HG03039 (cell line): ENCODE results near the gene BPGM.
"Not testable (repeated sequence)": the region's sequence is repeated elsewhere in the genome, so short reads cannot be mapped to it uniquely, and the experiment has no call there.

Experiments
- ATAC-seq: cut with Tn5 transposase; IDR thresholded peaks from one replicate; pipeline ENCODE4 v1.9.1; 2021; ENCODE audit warnings: mild to moderate bottlenecking, moderate library complexity; ENCODE audit not compliant: unreplicated experiment

Gene BPGM

DNA sequence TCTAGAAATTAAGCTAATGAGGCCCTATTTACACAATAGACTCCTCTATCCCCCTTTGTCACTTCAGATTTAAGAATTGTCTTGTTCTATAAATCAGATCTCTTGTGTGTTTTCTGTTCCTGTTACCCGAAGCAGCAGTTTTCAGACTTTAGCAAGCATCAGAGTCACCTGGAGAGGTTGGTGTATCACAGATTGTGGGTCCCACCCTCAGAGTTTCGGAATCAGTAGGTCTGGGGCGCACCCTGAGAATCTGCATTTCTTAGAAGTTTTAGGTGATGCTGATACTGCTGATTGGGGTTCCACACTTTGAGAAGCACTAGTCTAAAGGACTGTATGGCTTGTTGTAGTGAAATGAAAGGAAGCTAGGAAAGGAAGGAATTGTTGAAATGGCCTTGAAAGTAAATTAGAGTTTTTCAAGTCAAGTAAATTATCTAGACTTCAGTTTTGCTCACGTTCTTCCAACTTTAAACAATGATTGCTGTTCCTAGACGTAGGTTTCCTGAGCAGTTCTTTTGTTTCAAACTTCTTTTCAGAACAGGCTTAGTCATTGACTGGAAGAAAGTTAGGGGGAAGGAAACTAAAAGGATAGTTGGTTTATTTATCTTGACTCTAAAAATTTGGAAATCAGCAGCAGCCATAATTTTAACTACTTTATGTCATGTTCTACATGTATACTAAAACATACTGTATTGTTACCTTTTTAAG is 15.7 kb downstream of the BPGM start:
- ATAC-seq: no peak

DNA sequence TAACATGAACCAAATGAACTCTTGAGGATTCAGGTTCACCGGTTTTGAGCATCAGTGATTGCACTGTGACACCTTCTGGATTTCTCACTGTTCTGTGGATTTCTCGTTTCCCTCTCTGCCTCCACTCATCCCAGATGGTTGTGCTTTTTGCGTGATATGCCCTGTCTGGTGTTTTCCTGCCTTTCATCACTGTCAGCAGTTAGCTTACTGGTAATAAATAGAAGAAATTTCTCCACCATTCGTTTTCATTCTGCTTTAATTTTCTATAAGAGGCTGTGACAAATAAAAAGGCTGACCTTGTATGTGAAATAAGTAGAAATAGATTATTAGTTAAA is 16.2 kb downstream of the BPGM start:
- no peak for ATAC-seq

- ATAC-seq: not testable (repeated sequence)
Observed at GRCh38 chr7:134665045-134665444, 18.4 kb downstream of the BPGM start.

DNA sequence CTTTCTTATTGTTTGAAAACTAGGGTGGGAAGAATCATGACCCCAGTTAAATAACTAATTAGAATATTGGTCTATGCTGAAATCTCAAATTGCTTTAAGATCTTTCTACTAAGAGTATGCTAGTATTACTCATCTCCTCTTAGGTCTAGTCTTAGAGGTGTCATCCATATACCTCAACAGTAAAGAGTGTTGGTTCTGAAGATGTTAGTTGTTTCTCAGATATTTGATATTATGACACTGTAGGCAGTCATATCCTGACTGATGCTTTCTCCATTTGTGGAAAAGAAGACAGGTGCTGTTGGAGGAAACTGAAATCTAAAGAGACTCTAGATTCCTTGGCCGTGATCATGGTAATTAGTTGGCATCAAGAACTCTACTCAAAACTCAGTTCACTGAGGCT is 21.2 kb downstream of the BPGM start:
- ATAC-seq: no peak

- no peak for ATAC-seq
Observed at GRCh38 chr7:134669388-134669787, 22.7 kb downstream of the BPGM start.

- no peak for ATAC-seq
Observed at GRCh38 chr7:134669845-134670373, 23.3 kb downstream of the BPGM start.

GRCh38 chr7:134671609-134672008 is 25.0 kb downstream of the BPGM start:
- ATAC-seq: no peak

DNA sequence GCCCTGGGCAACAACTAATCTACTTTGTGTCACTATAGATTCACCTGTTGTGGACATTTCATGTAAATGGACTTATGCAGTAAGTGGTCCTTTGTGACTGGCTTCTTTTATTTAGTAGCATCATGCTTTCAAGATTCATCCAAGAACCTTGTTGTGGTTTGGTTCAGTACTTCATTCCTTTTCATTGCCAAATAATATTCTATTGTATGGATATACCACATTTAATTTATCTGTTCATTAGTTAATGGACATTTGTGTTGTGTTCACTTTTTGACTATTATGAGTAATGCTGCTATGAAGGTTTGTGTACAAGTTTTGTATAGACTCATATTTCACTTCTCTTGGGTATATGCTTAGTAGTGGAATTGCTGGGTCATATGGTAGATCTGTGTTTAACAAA is 27.8 kb downstream of the BPGM start:
- ATAC-seq: no peak

GRCh38 chr7:134676743-134677142 is 30.1 kb downstream of the BPGM start:
- ATAC-seq: no peak

GRCh38 chr7:134678115-134678514 is 31.5 kb downstream of the BPGM start:
- ATAC-seq: no peak

- ATAC-seq: no peak
Observed at GRCh38 chr7:134679006-134679405, 32.4 kb downstream of the BPGM start.

GRCh38 chr7:134684165-134684564 is 37.5 kb downstream of the BPGM start:
- no peak for ATAC-seq

- ATAC-seq: no peak
Observed at GRCh38 chr7:134685250-134685649, 38.6 kb downstream of the BPGM start.

- no peak for ATAC-seq
Observed at GRCh38 chr7:134686786-134687185, 40.1 kb downstream of the BPGM start.

DNA sequence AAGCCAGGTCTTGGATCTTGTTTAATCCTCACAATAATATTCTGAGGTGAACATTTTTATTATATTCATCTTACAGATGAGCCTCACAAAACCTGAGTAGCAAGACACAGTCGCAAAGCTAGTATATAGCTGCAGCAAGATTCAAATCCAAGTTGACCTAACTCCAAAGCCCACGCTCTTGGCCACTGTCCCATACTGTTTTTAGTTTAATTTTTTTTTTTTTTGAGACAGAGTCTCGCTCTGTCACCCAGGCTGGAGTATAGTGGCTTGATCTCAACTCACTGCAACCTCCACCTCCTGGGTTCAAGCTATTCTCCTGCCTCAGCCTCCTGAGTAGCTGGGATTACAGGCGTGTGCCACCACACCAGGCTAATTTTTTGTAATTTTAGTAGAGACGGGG is 42.9 kb downstream of the BPGM start:
- ATAC-seq: not testable (repeated sequence)

DNA sequence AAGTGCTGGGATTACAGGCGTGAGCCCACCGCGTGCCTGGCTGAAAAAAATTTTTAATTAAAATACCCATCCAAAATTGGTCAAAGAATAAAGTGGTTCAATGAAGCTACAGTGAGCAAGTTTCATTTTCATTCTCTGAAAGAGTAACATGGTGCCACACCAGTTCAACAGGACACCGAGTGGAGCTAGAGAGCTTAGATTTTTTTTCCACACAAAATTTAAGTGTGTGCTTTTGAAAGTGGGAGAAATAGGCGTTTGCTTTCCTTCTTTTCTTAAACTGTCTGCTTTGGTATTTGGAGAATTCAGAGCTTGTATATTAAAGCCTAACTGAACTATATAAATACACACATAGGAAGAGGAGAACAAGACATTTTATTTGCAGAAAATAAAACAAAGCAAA is 43.4 kb downstream of the BPGM start:
- no peak for ATAC-seq

DNA sequence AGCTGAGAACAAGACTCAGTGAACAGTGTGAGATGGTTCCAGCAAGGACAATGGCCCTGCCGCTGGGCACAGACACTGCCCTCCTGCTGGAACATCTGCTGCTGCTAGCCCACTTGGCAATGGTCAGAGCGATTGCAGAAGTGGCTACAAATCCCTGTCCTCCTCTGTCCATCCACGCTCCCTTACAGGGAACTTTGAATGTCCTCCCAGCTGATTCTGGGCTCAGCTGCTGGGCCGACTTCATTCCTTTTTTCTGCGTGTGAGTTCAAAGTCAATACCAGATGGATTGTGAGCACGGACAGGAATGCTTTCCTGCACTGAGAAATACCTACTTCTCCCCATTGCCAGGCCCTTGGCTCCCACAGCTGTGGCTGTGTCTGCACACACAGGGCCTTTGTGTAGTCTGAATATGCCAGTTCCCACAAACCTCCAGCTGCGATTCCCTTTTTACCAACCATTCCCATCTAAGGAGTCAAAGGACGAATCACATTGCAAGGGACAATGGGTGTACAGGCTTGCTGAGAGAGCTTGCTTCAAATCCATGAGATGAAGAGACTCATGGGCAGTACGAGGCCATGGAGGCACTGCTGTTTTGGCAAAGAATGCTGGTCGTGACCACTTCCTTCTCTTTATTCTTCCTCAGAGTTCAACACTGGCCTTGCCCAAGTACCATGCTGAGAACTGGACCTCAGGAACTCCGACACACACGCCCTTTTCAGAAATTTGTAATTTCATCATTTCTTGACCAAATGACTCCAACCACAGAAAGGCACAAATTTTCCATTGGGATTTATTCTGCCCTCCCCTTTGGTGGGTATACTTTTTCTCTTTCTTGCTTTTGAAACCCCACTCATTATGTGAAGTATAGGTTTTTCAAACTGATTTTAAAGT is 44.2 kb downstream of the BPGM start:
- no peak for ATAC-seq

- no peak for ATAC-seq
Observed at GRCh38 chr7:134691546-134692343, 45.1 kb downstream of the BPGM start.

GRCh38 chr7:134692344-134692705 is 45.7 kb downstream of the BPGM start:
- ATAC-seq: no peak

DNA sequence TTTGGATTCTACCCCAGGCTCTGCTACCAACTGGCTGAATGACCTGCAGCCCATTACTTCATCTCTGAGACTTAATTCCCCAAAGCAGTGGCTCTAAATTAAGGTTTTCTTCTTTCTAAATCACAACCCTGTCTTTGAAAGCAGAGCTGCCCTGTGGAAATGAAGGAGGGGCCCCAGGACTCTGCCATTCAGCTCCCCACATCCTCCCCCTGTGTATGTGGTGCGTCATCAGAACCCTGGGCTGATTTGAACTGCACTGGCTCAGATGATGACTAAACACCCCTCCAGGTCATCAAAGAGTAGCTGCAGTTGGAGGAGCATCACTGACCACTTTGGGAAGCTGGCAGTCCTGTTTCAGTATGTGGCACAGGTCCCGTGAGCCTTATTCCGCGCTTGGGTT is 46.6 kb downstream of the BPGM start:
- no peak for ATAC-seq

- ATAC-seq: no peak
Observed at GRCh38 chr7:134694299-134694698, 47.6 kb downstream of the BPGM start.
